ENCODE data around the gene RBP2.

The RBP2 gene

GRCh38 chr3:139476348-139476747 lies at the start of gene RBP2:
Gene RBP2 (minus strand): TSS chr3:139476516. CDS start chr3:139476459, 57 bp downstream.
- TF ChIP-seq YY1 (IDR thresholded peaks at IDR 0.05; ENCODE audit: low read depth), result no peak
- TF ChIP-seq NFIC (IDR thresholded peaks at IDR 0.05), result no peak
- no peak for TF ChIP-seq EGR1 (IDR thresholded peaks at IDR 0.05)
- TF ChIP-seq CREB1 (IDR thresholded peaks at IDR 0.05; ENCODE audit: low read depth), result no peak
- no peak for TF ChIP-seq USF1 (IDR thresholded peaks at IDR 0.05)
- TF ChIP-seq FOXM1 (IDR thresholded peaks at IDR 0.05; ENCODE audit: borderline replicate concordance, low read depth), result no peak
- TF ChIP-seq, protein P1, sequence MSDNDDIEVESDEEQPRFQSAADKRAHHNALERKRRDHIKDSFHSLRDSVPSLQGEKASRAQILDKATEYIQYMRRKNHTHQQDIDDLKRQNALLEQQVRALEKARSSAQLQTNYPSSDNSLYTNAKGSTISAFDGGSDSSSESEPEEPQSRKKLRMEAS (IDR thresholded peaks at IDR 0.05), result no peak
- TF ChIP-seq CEBPB (IDR thresholded peaks at IDR 0.05), result no peak
- TF ChIP-seq TEAD4 (IDR thresholded peaks at IDR 0.05), result no peak
- no peak for TF ChIP-seq REST (IDR thresholded peaks at IDR 0.05; ENCODE audit: low read depth)
- TF ChIP-seq EP300 (IDR thresholded peaks at IDR 0.05; ENCODE audit: borderline replicate concordance), result no peak
- no peak for TF ChIP-seq TCF12 (IDR thresholded peaks at IDR 0.05; ENCODE audit: low read depth)
- no peak for TF ChIP-seq TAF1 (IDR thresholded peaks at IDR 0.05; ENCODE audit: low read depth)
- no peak for TF ChIP-seq RAD21 (IDR thresholded peaks at IDR 0.05; ENCODE audit: low read depth)
- TF ChIP-seq ZBTB7A (IDR thresholded peaks at IDR 0.05; ENCODE audit: low read depth), result no peak

- TF ChIP-seq NFIC (IDR thresholded peaks at IDR 0.05) (no peak), FOXM1 (IDR thresholded peaks at IDR 0.05; ENCODE audit: borderline replicate concordance, low read depth) (no peak), RAD21 (IDR thresholded peaks at IDR 0.05; ENCODE audit: low read depth) (no peak), EP300 (IDR thresholded peaks at IDR 0.05; ENCODE audit: borderline replicate concordance) (no peak), CEBPB (IDR thresholded peaks at IDR 0.05) (no peak), ZBTB7A (IDR thresholded peaks at IDR 0.05; ENCODE audit: low read depth) (no peak), CREB1 (IDR thresholded peaks at IDR 0.05; ENCODE audit: low read depth) (no peak), EGR1 (IDR thresholded peaks at IDR 0.05) (no peak), TEAD4 (IDR thresholded peaks at IDR 0.05) (no peak), USF1 (IDR thresholded peaks at IDR 0.05) (no peak), REST (IDR thresholded peaks at IDR 0.05; ENCODE audit: low read depth) (no peak), TCF12 (IDR thresholded peaks at IDR 0.05; ENCODE audit: low read depth) (no peak), TAF1 (IDR thresholded peaks at IDR 0.05; ENCODE audit: low read depth) (no peak), YY1 (IDR thresholded peaks at IDR 0.05; ENCODE audit: low read depth) (no peak)
- TF ChIP-seq, protein P1 (IDR thresholded peaks at IDR 0.05), result no peak
These were observed 48.7 kb upstream of the RBP2 start for GRCh38 chr3:139524841-139525636.

DNA sequence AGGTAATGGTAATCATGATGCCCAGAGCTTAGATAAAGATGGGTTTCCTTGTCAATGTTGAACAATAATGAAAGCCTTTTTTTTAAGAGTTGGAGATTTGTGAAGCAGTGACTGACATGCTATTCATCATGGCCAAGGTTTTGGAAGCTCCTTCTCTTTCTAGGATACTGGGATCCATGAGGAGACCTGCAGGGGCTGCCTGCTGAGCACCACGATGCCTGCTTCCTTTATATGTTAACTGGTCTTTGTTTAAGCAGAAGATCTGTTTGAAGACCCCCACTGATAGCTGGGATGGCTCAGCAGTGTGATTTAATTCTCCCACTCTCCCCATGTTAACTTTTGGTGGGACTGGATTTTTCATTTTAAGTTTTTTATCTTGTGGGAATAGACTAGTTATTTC lies 47.4 kb upstream of the RBP2 start:
- TF ChIP-seq, protein P1 (IDR thresholded peaks at IDR 0.05), result no peak
- no peak for TF ChIP-seq EP300 (IDR thresholded peaks at IDR 0.05; ENCODE audit: borderline replicate concordance)

GRCh38 chr3:139523166-139523565 lies 46.9 kb upstream of the RBP2 start:
- TF ChIP-seq CREB1 (IDR thresholded peaks at IDR 0.05; ENCODE audit: low read depth) (no peak), TAF1 (IDR thresholded peaks at IDR 0.05; ENCODE audit: low read depth) (no peak), TEAD4 (IDR thresholded peaks at IDR 0.05) (no peak), ZBTB7A (IDR thresholded peaks at IDR 0.05; ENCODE audit: low read depth) (no peak), EP300 (IDR thresholded peaks at IDR 0.05; ENCODE audit: borderline replicate concordance) (no peak), CEBPB (IDR thresholded peaks at IDR 0.05) (no peak), YY1 (IDR thresholded peaks at IDR 0.05; ENCODE audit: low read depth) (no peak), USF1 (IDR thresholded peaks at IDR 0.05) (no peak), EGR1 (IDR thresholded peaks at IDR 0.05) (no peak), FOXM1 (IDR thresholded peaks at IDR 0.05; ENCODE audit: borderline replicate concordance, low read depth) (no peak), TCF12 (IDR thresholded peaks at IDR 0.05; ENCODE audit: low read depth) (no peak)
- TF ChIP-seq, protein P1 (IDR thresholded peaks at IDR 0.05), result no peak

All from Ishikawa (cell line).